Activated CD4-positive, alpha-beta T cell treated with anti-CD3 and anti-CD28 coated beads, Interleukin-2, amount 50 U/mL, for 48 hours (primary cell): Measurements from ENCODE around the gene ARHGDIB.

Source experiments
- DNase-seq, 2 experiments: peaks; one replicate each; pipeline ENCODE4 v3.0.0-alpha.2; 2020

Gene ARHGDIB

DNA sequence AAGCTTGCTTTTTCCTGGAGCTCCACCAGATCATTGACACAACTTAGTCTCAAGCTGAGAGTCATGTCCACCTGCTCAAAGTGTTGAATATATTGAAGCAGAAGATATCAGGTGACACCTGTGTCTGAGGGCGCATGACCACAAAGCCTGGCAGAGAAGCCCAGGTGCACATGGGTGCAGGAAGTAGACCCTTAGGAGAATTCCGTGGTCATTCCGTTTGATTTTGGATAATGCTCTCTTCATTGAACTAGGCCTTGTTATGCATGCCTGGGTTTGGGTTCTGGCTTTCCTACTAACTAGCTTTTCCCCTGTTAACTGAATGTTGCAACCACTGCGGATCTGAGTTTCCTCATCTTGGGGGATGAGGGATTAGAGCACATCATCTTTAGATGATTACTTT lies 7.1 kb downstream of the ARHGDIB start:
- no peak for DNase-seq

DNA sequence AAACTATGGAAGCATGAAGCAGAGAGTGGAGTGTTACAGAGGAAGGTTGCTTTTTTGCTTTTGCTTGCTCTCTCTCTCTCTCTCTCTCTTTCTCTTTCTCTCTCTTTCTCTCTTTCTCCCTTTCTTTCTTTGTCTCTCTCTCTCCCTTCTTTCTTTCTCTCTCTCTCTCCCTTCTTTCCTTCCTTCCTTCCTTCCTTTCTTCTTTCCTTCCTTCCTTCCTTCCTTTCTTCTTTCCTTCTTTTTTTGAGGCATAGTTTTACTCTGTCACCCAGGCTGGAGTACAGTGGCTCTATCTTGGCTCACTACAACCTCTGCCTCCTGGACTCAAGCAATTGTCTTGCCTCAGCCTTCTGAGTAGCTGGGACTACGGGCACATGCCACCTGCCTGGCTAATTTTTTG lies 7.6 kb downstream of the ARHGDIB start:
- no peak for DNase-seq

GRCh38 chr12:14952299-14952921 lies 9.0 kb downstream of the ARHGDIB start:
- peak in 1 of 2 experiments; percentile 45 for DNase-seq

DNA sequence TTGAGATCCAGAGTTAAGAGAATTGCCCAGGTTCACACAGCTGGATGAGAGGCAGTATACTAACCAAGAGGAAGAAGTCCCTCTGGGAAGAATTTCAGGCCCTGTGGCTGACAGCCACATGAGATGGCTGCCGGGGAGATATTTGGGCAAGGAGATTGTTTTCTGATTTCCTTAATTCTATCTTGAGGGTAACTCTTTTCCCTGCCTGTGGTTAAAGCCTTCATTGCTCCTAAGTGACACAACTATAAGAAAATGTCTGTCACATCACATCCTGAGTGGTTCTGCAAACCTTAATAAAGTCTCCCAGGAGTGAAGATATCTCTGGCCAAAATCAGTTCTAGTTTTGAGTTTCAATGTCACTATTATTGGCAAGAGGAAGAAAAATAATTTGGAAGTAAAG lies 9.6 kb downstream of the ARHGDIB start:
- DNase-seq, result no peak

- DNase-seq, result no peak
These were observed 10.2 kb downstream of the ARHGDIB start for GRCh38 chr12:14950982-14951746.

DNA sequence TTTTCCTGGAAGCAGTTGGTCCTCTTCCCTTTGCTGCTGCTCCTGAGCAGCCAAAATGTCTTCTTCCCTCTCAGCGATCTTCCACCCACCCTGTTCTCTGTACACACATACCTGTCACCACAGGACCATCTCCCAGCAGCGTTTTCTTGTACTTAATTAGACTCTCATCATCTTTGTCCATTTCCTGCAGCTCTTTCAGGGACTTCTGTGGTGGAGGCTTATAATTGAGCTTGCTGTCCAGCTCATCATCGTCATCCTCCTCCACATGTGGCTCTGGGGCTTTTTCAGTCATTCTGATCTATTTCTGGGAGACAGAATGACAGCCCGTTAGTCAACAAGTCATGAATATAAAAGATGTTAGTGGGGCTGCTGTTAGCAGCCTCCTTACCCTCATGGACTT lies 11.0 kb downstream of the ARHGDIB start:
- DNase-seq, result peak in 1 of 2 experiments; percentile 59

DNA sequence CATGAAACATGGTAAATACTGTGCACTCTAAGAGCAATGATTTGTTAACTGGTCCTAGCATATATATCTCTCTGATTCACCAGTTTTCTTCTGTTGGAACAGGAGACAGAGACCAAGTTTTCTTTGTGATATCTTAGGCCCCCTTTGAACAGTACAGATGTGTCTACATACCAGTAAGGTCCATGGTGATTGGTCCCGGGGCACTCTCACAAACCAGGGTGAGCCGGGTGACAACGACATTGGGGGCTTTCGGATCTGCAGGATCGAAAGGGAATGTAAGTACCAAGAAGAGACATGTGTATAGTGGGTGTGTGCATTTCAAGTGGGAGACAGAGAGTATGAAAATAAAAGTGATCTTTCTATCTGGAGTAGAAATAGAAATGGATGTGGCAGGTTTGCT lies 11.8 kb downstream of the ARHGDIB start:
- peak in 1 of 2 experiments; percentile 55 for DNase-seq

DNA sequence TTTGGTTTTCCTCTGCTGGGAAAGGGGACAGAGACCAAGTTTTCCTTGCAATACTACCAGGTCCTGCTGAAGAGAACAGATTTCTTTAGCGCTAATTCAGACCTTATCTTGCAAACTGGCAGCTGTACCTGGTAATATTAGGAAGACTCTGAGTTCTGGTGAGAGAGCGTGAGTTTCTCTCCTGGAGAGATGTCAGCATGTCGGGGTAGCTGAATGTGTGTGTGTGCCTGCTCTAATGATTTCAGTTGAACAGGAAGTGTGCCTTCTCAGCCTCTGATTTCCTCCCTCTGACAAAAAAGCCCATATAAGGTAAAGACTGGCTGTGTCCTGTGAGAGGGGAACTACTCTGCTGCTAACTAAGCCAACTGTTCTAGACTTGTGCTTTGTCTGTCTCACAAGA lies 12.7 kb downstream of the ARHGDIB start:
- peak in 1 of 2 experiments; percentile 56 for DNase-seq

DNA sequence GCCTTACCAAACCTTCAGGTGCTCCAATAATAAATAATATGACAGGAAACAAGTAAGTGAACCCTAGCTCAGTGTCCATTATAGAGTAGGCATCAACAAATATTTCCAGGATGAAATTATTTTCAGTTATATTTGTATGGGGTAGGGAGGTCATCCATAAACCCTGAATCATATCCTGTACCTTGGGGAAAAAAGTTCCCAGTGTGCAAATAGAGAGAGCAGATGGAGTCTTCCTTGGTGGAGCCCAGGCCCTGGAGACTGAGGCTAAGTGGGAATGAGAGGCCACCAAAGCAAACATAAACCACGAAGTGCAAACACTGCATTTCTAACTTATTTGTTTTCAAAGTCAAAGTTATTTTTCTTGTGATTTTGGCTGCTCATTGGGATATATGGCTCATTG lies 14.5 kb downstream of the ARHGDIB start:
- DNase-seq, result no peak

DNA sequence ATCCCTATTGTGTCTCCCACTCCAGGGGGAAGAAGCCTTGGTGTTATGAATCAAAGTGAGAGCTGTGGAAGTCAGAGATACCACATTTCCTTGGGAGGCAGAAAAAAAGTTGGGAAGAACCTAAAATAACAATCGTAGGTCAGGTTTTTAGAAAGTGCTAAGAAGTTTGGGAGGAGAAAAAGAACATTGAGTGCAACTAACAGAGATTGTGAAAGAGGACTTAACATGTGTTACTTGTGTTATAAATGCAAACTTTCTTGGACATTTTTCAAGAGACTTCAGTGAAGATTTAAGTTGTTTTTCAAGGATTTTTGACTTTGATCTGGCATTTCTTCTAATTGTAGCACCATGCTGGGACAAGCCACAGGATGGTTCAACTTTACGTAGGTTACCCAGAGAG lies 15.2 kb downstream of the ARHGDIB start:
- DNase-seq, result no peak

GRCh38 chr12:14942196-14942931 lies 19.0 kb downstream of the ARHGDIB start:
- no peak for DNase-seq

- no peak for DNase-seq
These were observed 20.0 kb downstream of the ARHGDIB start for GRCh38 chr12:14941369-14941768.

DNA sequence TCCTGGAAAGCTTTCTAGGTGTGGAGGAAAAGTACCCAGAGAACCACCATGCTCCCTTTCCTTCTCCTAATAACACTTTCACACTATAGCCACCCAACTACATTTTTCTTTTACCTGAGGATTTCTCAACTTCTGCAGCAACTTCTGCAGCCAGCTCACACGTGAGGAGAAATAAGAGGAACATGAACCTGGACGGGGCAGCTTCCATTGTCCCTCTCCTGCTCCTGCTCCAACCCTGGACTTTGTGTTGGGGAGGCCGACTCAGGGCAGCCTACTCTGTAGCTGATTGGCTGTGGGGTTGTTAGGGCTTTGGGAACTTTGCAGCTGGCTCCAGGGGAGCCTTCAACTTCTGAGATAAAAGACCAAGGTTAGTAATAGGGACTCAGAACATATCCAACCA lies 23.1 kb downstream of the ARHGDIB start, which contains the start of gene ERP27:
ERP27 (minus strand) TSS at position 237 of the 400 bp plus-strand sequence; CDS start at position 208, 29 bp downstream.
- no peak for DNase-seq

DNA sequence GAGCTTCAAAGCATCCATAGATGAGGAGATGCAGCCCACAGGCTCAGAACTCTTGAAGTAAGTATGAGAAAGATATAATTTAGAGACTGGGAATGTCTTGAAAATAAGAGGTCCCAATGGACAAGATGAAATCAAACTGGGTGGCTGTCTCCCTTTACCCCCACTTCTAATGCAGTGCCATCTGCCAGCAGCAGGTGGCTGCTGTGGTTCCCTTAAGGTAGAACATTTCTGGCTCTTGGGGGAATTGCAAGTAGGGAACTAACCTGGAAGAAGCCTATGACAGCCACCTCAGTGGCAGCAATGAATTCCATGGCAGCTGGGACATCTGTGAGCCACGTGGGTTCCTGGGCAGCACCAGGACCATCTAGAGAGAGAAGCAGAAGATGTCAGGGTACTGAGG lies 23.7 kb downstream of the ARHGDIB start:
- no peak for DNase-seq

DNA sequence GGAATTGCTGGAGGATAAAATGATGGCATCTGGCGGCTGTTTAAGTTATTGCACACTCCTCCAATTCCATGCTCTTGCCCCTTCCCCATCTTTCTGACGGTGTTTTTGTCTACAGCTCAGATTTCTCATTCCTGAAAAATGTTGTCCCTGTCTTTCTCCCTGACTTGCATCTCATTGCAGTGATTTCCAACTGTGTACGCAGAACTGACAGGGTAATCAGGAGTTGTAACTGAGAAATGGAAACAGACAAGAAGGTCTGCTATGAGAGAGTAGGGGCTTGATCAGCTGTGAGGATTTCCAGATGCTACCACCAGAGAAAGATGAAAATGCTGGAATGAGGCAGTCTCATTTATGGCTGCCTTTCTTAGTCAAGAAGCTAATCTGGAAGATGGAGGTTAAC lies 24.4 kb downstream of the ARHGDIB start:
- DNase-seq, result no peak

DNA sequence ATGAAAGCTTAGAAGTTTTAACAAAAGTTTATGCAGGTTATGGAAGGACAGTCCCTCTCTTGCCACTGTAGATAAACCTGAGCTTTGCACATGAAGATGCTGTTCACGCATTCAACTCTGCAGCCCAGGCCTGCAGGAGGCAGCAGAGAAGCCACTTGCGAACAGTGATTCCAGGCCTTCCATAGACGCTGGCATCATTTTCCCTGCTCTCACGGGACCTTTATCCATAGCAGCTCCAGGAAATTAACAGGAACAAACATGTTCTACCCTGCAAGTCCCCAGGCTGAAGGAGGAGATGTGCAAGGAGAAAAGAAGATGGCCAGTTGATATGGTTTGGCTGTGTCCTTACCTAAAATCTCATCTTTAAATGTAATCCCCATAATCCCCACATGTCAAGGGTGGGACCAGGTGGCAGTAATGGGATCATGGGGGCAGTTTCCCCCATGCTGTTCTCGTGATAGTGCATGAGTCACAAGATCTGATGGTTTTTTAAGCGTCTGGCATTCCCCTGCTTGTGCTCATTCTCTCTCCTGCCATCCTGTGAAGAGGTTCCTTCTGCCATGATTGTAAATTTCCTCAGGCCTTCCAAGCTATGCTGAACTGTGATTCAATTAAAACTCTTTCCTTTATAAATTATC lies 25.1 kb downstream of the ARHGDIB start:
- no peak for DNase-seq

DNA sequence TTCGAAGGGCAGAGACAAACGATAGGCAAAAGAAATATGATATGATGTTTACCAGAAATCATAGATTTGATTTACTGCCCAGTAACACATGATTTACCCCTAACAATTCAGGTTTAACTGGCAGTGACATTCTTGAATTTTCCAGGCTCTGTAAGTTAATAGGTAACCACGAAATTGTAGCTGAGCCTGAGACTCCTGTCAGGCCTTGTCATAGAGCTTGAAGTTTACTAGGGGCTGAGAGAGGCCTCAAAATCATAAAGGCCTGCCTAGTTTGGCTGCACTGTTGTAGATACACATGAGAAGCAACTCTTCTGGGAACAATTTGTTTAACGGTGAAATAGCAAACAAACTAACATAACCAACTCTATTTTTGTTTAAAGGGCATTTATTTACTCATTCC lies 26.4 kb downstream of the ARHGDIB start:
- DNase-seq, result no peak

DNA sequence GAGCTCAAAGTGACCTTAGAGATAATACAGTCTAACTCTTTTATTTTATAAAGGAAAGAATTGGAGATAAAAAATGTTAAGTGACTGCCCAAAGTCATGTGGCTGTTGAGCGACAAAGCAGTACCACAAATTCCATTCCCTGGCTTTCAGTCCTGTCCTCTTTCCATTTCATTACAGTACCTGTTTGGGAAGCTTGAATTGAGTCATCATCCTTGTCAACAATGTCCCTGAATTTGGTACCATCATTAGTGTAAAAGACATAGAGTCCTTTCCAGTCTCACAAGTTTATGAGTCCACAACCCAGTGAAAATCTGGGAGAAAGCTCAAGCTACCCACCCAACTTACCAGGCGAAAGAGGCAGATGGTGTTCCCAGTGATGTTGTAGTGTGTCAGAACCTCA lies 26.9 kb downstream of the ARHGDIB start:
- no peak for DNase-seq

GRCh38 chr12:14931791-14932560 lies 29.4 kb downstream of the ARHGDIB start:
- DNase-seq, result no peak

- DNase-seq, result no peak
These were observed 30.0 kb downstream of the ARHGDIB start for GRCh38 chr12:14931359-14931758.

DNA sequence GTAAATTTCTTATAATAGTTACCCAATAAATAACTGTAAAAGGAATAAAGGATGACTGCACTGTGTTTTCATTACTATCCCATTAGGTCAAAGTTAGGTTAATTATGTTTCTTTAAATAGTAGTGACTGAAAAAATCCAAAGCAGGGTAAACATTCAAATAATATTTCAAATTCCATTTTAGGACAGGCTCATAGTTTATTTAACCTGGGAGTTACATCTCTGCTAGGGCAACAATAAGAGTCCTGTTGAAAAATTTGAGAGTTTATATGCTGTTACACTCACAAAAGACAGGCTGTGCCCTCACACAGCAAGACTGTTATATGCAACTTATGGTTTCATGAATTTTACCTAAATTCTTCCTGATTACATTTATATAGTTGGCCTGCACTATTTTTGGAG lies 31.1 kb downstream of the ARHGDIB start:
- DNase-seq, result no peak

DNA sequence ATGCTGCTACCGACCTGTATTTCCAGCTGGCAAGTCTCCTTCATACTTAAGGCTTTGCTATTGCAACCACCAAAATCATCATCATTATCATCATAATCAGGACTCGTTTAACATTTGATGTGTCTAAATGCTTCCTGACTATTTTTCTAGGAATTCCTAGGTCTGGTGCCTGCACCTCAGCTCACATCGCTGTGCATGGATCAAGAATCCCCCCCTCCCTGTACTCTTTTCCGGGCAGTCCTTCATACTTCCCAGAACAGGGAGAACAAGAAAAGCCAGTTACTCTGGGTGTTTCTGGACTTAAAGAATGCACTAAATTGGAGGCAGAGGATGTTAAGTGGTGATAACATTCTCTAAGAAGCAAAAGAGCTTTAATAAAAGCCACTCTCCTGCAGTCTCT lies 32.5 kb downstream of the ARHGDIB start:
- DNase-seq, result no peak

DNA sequence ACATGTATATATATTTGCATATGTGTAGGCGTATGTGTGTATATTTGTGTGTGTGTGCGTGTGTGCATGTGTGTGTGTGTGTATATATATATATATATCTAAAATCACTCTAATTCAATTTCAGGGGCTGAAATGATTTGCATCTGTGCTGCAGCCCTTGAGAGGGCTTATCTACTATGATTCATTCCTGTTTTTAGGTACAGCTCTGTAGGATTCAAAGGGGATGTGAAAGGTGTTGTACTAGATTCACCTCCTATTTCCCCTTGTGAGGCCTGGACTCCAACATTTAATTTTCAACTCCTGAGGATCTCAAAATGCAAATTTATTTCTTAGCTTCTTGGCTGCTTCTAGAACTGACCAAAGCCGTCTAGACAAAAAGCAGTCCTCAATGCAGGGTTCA lies 34.1 kb downstream of the ARHGDIB start:
- DNase-seq, result no peak
